HG02973 (cell line): ENCODE measurements around the gene PMFBP1.

Experiments
- ATAC-seq: cut with Tn5 transposase; IDR thresholded peaks from one replicate; pipeline ENCODE4 v1.9.1; 2021; ENCODE audit warnings: moderate library complexity; ENCODE audit not compliant: unreplicated experiment

The PMFBP1 gene

GRCh38 chr16:72189865-72190371 is 18.0 kb upstream of the PMFBP1 start:
- no peak for ATAC-seq

- no peak for ATAC-seq
These were observed 16.6 kb upstream of the PMFBP1 start for GRCh38 chr16:72188541-72188940.

GRCh38 chr16:72187551-72187950 is 15.6 kb upstream of the PMFBP1 start:
- ATAC-seq, result no peak

- no peak for ATAC-seq
These were observed 11.0 kb upstream of the PMFBP1 start for GRCh38 chr16:72182976-72183375.

GRCh38 chr16:72179204-72179970 is 7.4 kb upstream of the PMFBP1 start:
- ATAC-seq, result no peak

GRCh38 chr16:72174726-72175125 is 2.8 kb upstream of the PMFBP1 start:
- no peak for ATAC-seq

GRCh38 chr16:72173997-72174396 is 2.0 kb upstream of the PMFBP1 start:
- no peak for ATAC-seq

GRCh38 chr16:72171236-72171635 is 719 bp downstream of the PMFBP1 start:
- ATAC-seq, result no peak

GRCh38 chr16:72169708-72170107 is 2.2 kb downstream of the PMFBP1 start:
- no peak for ATAC-seq

- ATAC-seq, result no peak
These were observed 3.6 kb downstream of the PMFBP1 start for GRCh38 chr16:72168365-72168764.

GRCh38 chr16:72166954-72167561 is 4.9 kb downstream of the PMFBP1 start:
- ATAC-seq, result no peak

- no peak for ATAC-seq
These were observed 5.8 kb downstream of the PMFBP1 start for GRCh38 chr16:72166151-72166550.

- no peak for ATAC-seq
These were observed 7.3 kb downstream of the PMFBP1 start for GRCh38 chr16:72164691-72165090.

GRCh38 chr16:72162105-72162692 is 9.8 kb downstream of the PMFBP1 start:
- ATAC-seq, result no peak

GRCh38 chr16:72159801-72160200 is 12.2 kb downstream of the PMFBP1 start:
- no peak for ATAC-seq

GRCh38 chr16:72159386-72159785 is 12.6 kb downstream of the PMFBP1 start:
- no peak for ATAC-seq

- ATAC-seq, result no peak
These were observed 22.1 kb downstream of the PMFBP1 start for GRCh38 chr16:72149676-72150464.

GRCh38 chr16:72142476-72142875 is 29.5 kb downstream of the PMFBP1 start:
- ATAC-seq, result no peak

- ATAC-seq, result no peak
These were observed 32.0 kb downstream of the PMFBP1 start for GRCh38 chr16:72139908-72140307.

GRCh38 chr16:72138064-72138572 is 33.8 kb downstream of the PMFBP1 start:
- ATAC-seq, result no peak
